NB4 (cell line): Measurements from ENCODE around the gene ZNF365.

Experiments
- CTCF ChIP-seq: IDR thresholded peaks from one replicate; pipeline ENCODE4 v1.5.1; 2012; ENCODE audit warnings: low read depth, low read length
- MAX ChIP-seq: IDR thresholded peaks from 2 replicates; pipeline ENCODE4 v1.6.1; 2011; ENCODE audit warnings: low read depth, low read length
- MYC ChIP-seq: IDR thresholded peaks from 2 replicates; pipeline ENCODE4 v1.6.1; 2011; ENCODE audit warnings: low read depth, low read length
- POLR2A ChIP-seq: IDR thresholded peaks from 2 replicates; pipeline ENCODE4 v1.6.1; 2011; ENCODE audit warnings: mild to moderate bottlenecking; ENCODE audit not compliant: insufficient read length; ENCODE audit errors: extremely low read depth

- TF ChIP-seq POLR2A, result no peak
- TF ChIP-seq CTCF, result no peak
- no peak for TF ChIP-seq MYC
- no peak for TF ChIP-seq MAX
Observed at GRCh38 chr10:62356447-62356846, 17.7 kb upstream of the ZNF365 start.
